AG04449 (cell line): Measurements from ENCODE around the gene PPP4C.
A peak's percentile ranks its signal among the peaks of the same experiment; 100 is the strongest.

Experiments
- CTCF ChIA-PET: fragments of 350-600 bp; formaldehyde crosslinking; extraction: SDS; loops from one replicate; lab custom pipeline; 2021; ENCODE audit warnings: antibody characterized with exemption; lab: Yijun Ruan, JAX
- POLR2A ChIA-PET: fragments of 400-600, 350-600 bp; formaldehyde crosslinking; extraction: SDS; loops from one replicate; lab custom pipeline; 2020; ENCODE audit warnings: antibody characterized with exemption, inconsistent platforms; lab: Yijun Ruan, JAX
- DNase-seq: peaks from one replicate; pipeline ENCODE4 v3.0.0-alpha.2; 2010; ENCODE audit warnings: low read depth, low spot score
- H3K4me3 ChIP-seq: 2 replicates; pipeline ENCODE4 v1.5.1; 2011; ENCODE audit warnings: low read depth, mild to moderate bottlenecking, control low read depth, low read length
- TF ChIP-seq, protein P1 (sequence below): IDR thresholded peaks from one replicate; pipeline ENCODE4 v1.5.1; 2011; ENCODE audit warnings: mild to moderate bottlenecking, moderate library complexity, low read length, control low read depth, inconsistent platforms; ENCODE audit not compliant: insufficient read depth; ENCODE audit errors: missing control alignments

PPP4C gene

DNA sequence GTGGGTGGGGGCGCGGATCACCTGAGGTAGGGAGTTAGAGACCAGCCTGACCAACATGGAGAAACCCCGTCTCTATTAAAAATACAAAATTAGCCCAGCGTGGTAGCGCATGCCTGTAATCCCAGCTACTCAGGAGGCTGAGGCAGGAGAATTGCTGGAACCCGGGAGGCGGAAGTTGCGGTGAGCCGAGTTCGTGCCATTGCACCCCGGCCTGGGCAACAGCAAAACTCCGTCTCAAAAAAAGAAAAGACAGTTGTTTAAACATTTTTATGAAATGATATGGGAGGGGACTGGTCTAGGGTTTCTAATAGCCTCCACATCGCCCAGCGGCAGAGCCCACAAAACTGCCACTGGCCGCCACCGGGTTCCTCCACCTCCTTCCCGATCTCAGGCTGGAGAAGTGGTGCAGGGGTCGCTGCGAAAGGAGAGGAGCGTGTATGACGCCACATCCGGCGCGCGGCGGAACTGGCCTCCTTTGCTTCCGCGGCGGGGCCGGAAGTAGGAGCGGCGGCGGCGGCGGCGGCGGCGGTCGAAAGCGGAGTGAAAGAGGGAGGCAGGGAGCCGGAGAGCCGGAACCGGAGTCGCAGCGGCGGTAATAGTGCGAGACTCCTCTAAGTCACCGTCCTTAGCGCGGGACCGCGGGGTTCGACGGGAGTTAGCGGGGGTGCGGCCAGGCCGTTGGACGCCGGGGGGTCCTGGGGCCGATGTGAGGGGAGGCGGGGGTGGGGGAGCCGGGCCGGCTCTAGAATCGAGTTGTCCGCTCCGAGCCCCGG, at the start of gene PPP4C:
PPP4C (plus strand) TSS at position 492 of the 773 bp plus-strand sequence. CDS start 384 bp downstream, outside the sequence.
- ChIA-PET CTCF (interaction anchor here (1.6 to 9.2 kb wide), 2 partner anchors 10 to 16 kb away, joined by 9 to 100 read pairs; partner anchors contain the start of genes ALDOA and TBX6), POLR2A (interaction anchor here (0.8 to 8.5 kb wide), 2 partner anchors 9 to 11 kb away, joined by 3 to 66 read pairs; partner anchors contain the start of gene ALDOA)
- TF ChIP-seq, protein P1, sequence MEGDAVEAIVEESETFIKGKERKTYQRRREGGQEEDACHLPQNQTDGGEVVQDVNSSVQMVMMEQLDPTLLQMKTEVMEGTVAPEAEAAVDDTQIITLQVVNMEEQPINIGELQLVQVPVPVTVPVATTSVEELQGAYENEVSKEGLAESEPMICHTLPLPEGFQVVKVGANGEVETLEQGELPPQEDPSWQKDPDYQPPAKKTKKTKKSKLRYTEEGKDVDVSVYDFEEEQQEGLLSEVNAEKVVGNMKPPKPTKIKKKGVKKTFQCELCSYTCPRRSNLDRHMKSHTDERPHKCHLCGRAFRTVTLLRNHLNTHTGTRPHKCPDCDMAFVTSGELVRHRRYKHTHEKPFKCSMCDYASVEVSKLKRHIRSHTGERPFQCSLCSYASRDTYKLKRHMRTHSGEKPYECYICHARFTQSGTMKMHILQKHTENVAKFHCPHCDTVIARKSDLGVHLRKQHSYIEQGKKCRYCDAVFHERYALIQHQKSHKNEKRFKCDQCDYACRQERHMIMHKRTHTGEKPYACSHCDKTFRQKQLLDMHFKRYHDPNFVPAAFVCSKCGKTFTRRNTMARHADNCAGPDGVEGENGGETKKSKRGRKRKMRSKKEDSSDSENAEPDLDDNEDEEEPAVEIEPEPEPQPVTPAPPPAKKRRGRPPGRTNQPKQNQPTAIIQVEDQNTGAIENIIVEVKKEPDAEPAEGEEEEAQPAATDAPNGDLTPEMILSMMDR = peak; percentile 25

DNA sequence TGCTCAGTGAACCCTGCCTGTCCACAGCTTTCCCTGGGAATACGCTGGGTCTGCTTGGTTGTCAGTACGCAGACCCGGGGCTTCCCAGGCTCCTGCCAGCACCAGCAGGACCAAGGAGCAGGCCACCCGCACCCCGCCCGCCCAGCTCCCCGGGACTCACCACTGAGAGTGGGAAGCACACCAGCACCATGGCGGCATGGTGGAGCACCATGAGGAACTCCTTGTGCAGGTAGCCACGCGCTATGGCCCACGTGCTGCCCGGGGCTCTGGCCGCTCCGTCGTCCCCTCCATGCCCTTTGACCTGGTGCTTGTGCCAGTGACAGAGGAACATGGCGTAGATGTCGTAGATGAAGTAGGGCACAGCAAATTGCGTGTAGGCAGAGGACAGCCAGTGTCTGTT, 49.3 kb upstream of the PPP4C start:
- POLR2A ChIA-PET = no interaction called here
- no peak for DNase-seq
- TF ChIP-seq, protein P1 = no peak
- CTCF ChIA-PET = no interaction called here
- no peak overlapping the region for H3K4me3 ChIP-seq

More for the DNA sequence above, at the start of gene PPP4C:
- DNase-seq = no peak
- peak within 1 kb of the TSS; percentile 96 for H3K4me3 ChIP-seq

DNA sequence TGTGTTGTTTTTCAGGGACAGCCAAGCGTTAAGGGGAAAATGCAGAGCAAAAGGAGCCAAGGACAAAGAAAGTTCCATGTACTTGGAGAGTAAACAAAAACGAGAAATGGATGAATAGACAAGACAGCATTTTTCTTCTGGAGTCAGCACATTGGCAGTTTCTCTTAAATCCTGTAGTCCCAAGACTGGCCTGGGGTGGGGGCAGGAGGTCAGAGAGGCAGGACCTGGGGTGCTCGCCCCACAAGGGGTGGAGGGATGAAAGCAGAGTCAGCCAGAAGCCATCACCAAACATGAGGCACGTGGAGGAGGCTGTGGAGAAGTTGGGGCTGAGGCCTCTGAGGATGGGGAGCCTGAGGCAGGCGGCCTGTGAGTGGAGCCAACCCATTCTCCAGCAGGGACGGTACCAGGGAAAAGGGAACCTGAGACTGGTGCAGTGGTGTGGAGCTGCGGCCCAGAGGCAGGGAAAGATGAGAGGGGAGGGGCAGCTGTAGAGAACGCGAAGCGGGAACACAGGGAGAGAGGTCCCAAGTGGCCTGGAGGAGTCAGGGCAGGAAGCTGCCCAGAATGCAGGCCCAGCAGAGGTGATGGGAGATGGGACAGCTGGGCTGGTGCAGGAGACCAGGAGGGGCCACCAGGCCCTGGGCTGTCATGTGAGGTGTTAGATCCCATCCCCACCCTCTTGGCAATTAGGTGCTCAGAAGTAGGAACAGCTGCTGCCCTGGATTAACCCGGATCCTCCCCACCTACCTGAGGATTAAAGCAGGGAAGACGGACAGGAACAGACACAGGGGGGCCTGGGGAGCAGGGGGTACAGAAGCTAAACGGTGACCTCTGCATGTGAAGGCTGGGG, 48.0 kb upstream of the PPP4C start:
- CTCF ChIA-PET = interaction anchor here (0.7 to 1.2 kb wide), 2 partner anchors 8 to 313 kb away, joined by 3 read pairs; no protein-coding TSS in a partner anchor

DNA sequence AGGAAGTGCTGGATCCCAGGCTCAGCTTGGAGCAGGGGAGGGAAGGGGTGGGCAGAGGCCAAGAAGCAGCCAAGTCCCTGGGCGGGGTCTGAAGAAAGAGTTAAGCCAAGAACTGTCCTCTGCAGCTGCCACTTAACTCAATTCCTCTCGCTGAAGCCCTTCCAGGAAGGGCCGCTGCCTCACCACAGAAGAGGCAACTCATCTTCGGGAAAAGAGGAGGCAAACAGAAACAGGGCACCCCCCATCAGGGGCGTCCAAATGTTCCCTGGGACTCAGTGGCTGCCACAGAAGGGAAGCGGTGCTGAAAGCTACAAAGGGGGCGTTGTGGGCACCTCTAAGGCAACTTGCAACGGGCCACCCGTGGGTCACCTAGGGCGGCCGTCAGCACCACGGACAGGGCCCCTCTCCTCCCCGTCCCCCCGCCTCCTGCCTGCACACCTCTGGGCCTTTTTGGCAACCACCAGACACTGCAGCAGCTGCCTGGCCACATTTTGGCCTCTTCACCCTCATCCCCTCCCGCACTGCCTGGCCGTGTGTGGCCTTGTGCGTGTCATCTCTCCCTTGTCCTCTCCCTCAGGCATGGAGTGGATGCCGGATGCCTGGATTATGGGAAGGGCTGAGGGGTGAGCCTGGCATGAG, 47.2 kb upstream of the PPP4C start:
- POLR2A ChIA-PET = no interaction called here
- DNase-seq = no peak
- H3K4me3 ChIP-seq = no peak overlapping the region
- CTCF ChIA-PET = interaction anchor here (0.7 to 1.2 kb wide), 2 partner anchors 9 to 314 kb away, joined by 3 read pairs; no protein-coding TSS in a partner anchor
- TF ChIP-seq, protein P1 = no peak

More for the DNA sequence above, 48.0 kb upstream of the PPP4C start:
- POLR2A ChIA-PET = no interaction called here
- DNase-seq = no peak
- TF ChIP-seq, protein P1 = no peak
- no peak overlapping the region for H3K4me3 ChIP-seq

- DNase-seq = no peak
- H3K4me3 ChIP-seq = no peak overlapping the region
- TF ChIP-seq, protein P1 = no peak
- ChIA-PET CTCF (interaction anchor here (2.0 to 4.2 kb wide), 5 partner anchors 7 to 331 kb away, joined by 13 to 41 read pairs (median 28); partner anchors contain the start of gene C16orf92), POLR2A (no interaction called here)
Measured at GRCh38 chr16:30030011-30030685, 45.6 kb upstream of the PPP4C start.
